ENCODE measurements around the gene VPS37B. TPM values are rescaled to one million over a fixed set of nuclear protein-coding genes. Genes with fewer than 3 reads are reported as not detected.

Gene VPS37B
- polyA plus RNA-seq, 1 donor: 22.4 TPM

- DNase-seq (ENCODE audit: low read depth): no peak
These were observed 43.3 kb downstream of the VPS37B start for GRCh38 chr12:122852336-122853275.

GRCh38 chr12:122851820-122852219 is 44.1 kb downstream of the VPS37B start:
- no peak for DNase-seq (ENCODE audit: low read depth)

- DNase-seq (ENCODE audit: low read depth): no peak
These were observed 45.1 kb downstream of the VPS37B start for GRCh38 chr12:122850695-122851350.

- DNase-seq (ENCODE audit: low read depth): no peak
These were observed 45.9 kb downstream of the VPS37B start for GRCh38 chr12:122850048-122850445.

GRCh38 chr12:122849352-122850047 is 46.4 kb downstream of the VPS37B start:
- DNase-seq (ENCODE audit: low read depth): no peak

GRCh38 chr12:122848471-122849351 is 47.2 kb downstream of the VPS37B start:
- DNase-seq (ENCODE audit: low read depth): no peak

GRCh38 chr12:122847921-122848421 is 48.0 kb downstream of the VPS37B start:
- DNase-seq (ENCODE audit: low read depth): no peak

GRCh38 chr12:122847516-122847836 is 48.4 kb downstream of the VPS37B start:
- no peak for DNase-seq (ENCODE audit: low read depth)

GRCh38 chr12:122846622-122847515 is 49.1 kb downstream of the VPS37B start:
- no peak for DNase-seq (ENCODE audit: low read depth)

- DNase-seq (ENCODE audit: low read depth): no peak
These were observed 49.9 kb downstream of the VPS37B start for GRCh38 chr12:122845865-122846621.

- DNase-seq (ENCODE audit: low read depth): no peak
These were observed 50.7 kb downstream of the VPS37B start for GRCh38 chr12:122845041-122845864.

GRCh38 chr12:122844366-122844971 is 51.5 kb downstream of the VPS37B start:
- DNase-seq (ENCODE audit: low read depth): no peak

- no peak for DNase-seq (ENCODE audit: low read depth)
These were observed 52.5 kb downstream of the VPS37B start for GRCh38 chr12:122843455-122843854.

GRCh38 chr12:122842505-122843405 is 53.2 kb downstream of the VPS37B start:
- no peak for DNase-seq (ENCODE audit: low read depth)

GRCh38 chr12:122841544-122842321 is 54.2 kb downstream of the VPS37B start:
- no peak for DNase-seq (ENCODE audit: low read depth)
